ENCODE results near the gene SPATA2. TPM values are rescaled to one million over a fixed set of nuclear protein-coding genes. Genes with fewer than 3 reads are reported as not detected.

The SPATA2 gene
- total and polyA plus RNA-seq, 12 donors = 2.8 to 9.3 (median 6.1) TPM

- Histone ChIP-seq H3K27me3 (no peaks in the 10 kb centered on the region), H3K36me3 (replicated peaks in 1 of 2) (peaks cover 0 to 68% of the 10 kb centered on the region in 2 donors), H3K4me3 (no peak overlapping the region), H3K4me1 (replicated peaks in 1 of 2) (peaks cover 20 to 41% of the 10 kb centered on the region in 2 donors), H3K27ac (no peak overlapping the region), H3K9me3 (replicated peaks in 1 of 3) (no peaks in the 10 kb centered on the region)
- intact Hi-C loops (cut with DNase I) = no loop called here
- TF ChIP-seq POLR2A (IDR thresholded peaks at IDR 0.05) = no peak
- no peak for TF ChIP-seq CTCF (IDR thresholded peaks at IDR 0.05)
- DNase-seq = peak in 1 of 7 donors; percentile 28
- 76 to 86% (median 79%) methylated on average over 3 of the region's 3 CpGs for WGBS, 4 donors
These were observed 27.0 kb upstream of the SPATA2 start for GRCh38 chr20:49942303-49942702.

GRCh38 chr20:49941456-49941855, 26.1 kb upstream of the SPATA2 start:
- no peak for DNase-seq
- no peak overlapping the region for H3K4me3 ChIP-seq
- H3K27ac ChIP-seq = no peak overlapping the region
- WGBS, 4 donors = 92 to 96% (median 95%) methylated on average over 15 of the region's 15 CpGs
- H3K27me3 ChIP-seq = no peaks in the 10 kb centered on the region
- peaks cover 23 to 45% of the 10 kb centered on the region in 2 donors for H3K4me1 ChIP-seq (replicated peaks in 1 of 2)
- peaks cover 0 to 61% of the 10 kb centered on the region in 2 donors for H3K36me3 ChIP-seq (replicated peaks in 1 of 2)
- intact Hi-C loops (cut with DNase I) = no loop called here
- H3K9me3 ChIP-seq (replicated peaks in 1 of 3) = no peaks in the 10 kb centered on the region
- no peak for TF ChIP-seq POLR2A (IDR thresholded peaks at IDR 0.05)
- TF ChIP-seq CTCF (IDR thresholded peaks at IDR 0.05) = no peak

GRCh38 chr20:49938173-49939163, 23.1 kb upstream of the SPATA2 start:
- DNase-seq = peak; percentile 56 to 90 (median 77)
- Histone ChIP-seq H3K4me3 (peak overlapping the region in 1 of 4 donors; percentile 90), H3K4me1 (replicated peaks in 1 of 2) (peaks cover 23 to 38% of the 10 kb centered on the region in 2 donors), H3K9me3 (replicated peaks in 1 of 3) (no peaks in the 10 kb centered on the region), H3K27ac (peak overlapping the region in 2 of 5 donors; percentile 61 to 94), H3K36me3 (replicated peaks in 1 of 2) (peaks cover 0 to 33% of the 10 kb centered on the region in 2 donors), H3K27me3 (no peaks in the 10 kb centered on the region)
- TF ChIP-seq CTCF (IDR thresholded peaks at IDR 0.05) (no peak), POLR2A (IDR thresholded peaks at IDR 0.05) (no peak)
- intact Hi-C loops (cut with DNase I) = no loop called here
- 53 to 55% (median 53%) methylated on average over 12 of the region's 12 CpGs for WGBS, 4 donors

Data from adrenal gland (tissue), 12 donors.